Naive thymus-derived CD8-positive, alpha-beta T cell (primary cell): ENCODE results near the gene KY. TPM values are rescaled to one million over a fixed set of nuclear protein-coding genes. Genes with fewer than 3 reads are reported as not detected.
A peak's percentile ranks its signal among the peaks of the same experiment; 100 is the strongest.

ENCODE experiments used
- ATAC-seq, 2 donors: fragments of 150-1000 bp; cut with Tn5 transposase in 1 of 2; sonication (Bioruptor Pico), chemical (Tn5 transposase) in 1 of 2; 1 replicate in 1 of 2; 2 replicates in 1 of 2; pipeline ENCODE4 v1.10.0; 2021; ENCODE audit warnings: mild to moderate bottlenecking in 2 of 2, moderate library complexity in 2 of 2
- POLR2A ChIA-PET: fragments of 350-600 bp; sonication (Branson Sonifier 250); formaldehyde crosslinking; loops from one replicate; lab custom pipeline; 2021; ENCODE audit warnings: antibody characterized with exemption; lab: Charles Lee
- DNase-seq, 10 donors: peaks; one replicate each; pipeline versions ENCODE4 v3.0.0 to v3.0.0-alpha.2; 2020 to 2022
- H3K27ac Mint-ChIP-seq, 10 donors: one replicate each; pipeline ENCODE4 v1.8.0; 2020 to 2022; ENCODE audit warnings: mild to moderate bottlenecking in 10 of 10, mixed read lengths in 10 of 10, moderate library complexity in 4 of 10, inconsistent platforms in 1 of 10
- H3K27me3 Mint-ChIP-seq, 5 donors: one replicate each; pipeline ENCODE4 v1.8.0; 2021 to 2022; ENCODE audit warnings: mixed read lengths in 5 of 5
- H3K36me3 Mint-ChIP-seq, 3 donors: one replicate each; pipeline ENCODE4 v1.8.0; 2020 to 2022; ENCODE audit warnings: mixed read lengths in 3 of 3, mild to moderate bottlenecking in 2 of 3, inconsistent platforms in 1 of 3
- H3K4me1 Mint-ChIP-seq, 4 donors: one replicate each; pipeline ENCODE4 v1.8.0; 2021 to 2022; ENCODE audit warnings: mixed read lengths in 4 of 4
- H3K4me3 Mint-ChIP-seq, 10 donors: one replicate each; pipeline ENCODE4 v1.8.0; 2020 to 2022; ENCODE audit warnings: mild to moderate bottlenecking in 10 of 10, mixed read lengths in 10 of 10, moderate library complexity in 6 of 10, inconsistent platforms in 1 of 10
- H3K9me3 Mint-ChIP-seq, 9 donors: one replicate each; pipeline ENCODE4 v1.8.0; 2020 to 2022; ENCODE audit warnings: mixed read lengths in 9 of 9, mild to moderate bottlenecking in 3 of 9, inconsistent platforms in 1 of 9, moderate library complexity in 1 of 9
- polyA plus RNA-seq, 3 donors: library from polyadenylated mRNA; unstranded; fragments of 300-500 nt; fragmentation: Illumina TruSeq; gene quantifications; one replicate each; pipeline ENCODE4 v1.2.3, GENCODE V29; 2021
- total RNA-seq, 8 experiments: library from RNA in 2 of 8; stranded (reverse) in 2 of 8; gene quantifications; one replicate each; pipeline ENCODE4 v1.2.3 and lab custom pipeline; 2021 to 2026

Gene KY
- total and polyA plus RNA-seq, 5 experiments from 2014 or later: not detected

GRCh38 chr3:134638385-134639030 is 12.3 kb downstream of the KY start:
- H3K4me1 Mint-ChIP-seq: peaks cover 0 to 2% (median 0%) of the 10 kb centered on the region in 4 donors
- DNase-seq (no peak), ATAC-seq (no peak)
- POLR2A ChIA-PET: no interaction called here
- no peak overlapping the region for H3K4me3 Mint-ChIP-seq
- no peaks in the 10 kb centered on the region for H3K36me3 Mint-ChIP-seq
- peak overlapping the region in 1 of 10 donors; percentile 31 for H3K27ac Mint-ChIP-seq
- peaks cover 0 to 4% (median 0%) of the 10 kb centered on the region in 5 donors for H3K27me3 Mint-ChIP-seq
- peaks cover 0 to 4% (median 0%) of the 10 kb centered on the region in 9 donors for H3K9me3 Mint-ChIP-seq

- peaks cover 0 to 2% (median 0%) of the 10 kb centered on the region in 4 donors for H3K4me1 Mint-ChIP-seq
- peaks cover 2 to 13% (median 9%) of the 10 kb centered on the region in 9 donors for H3K9me3 Mint-ChIP-seq
- H3K36me3 Mint-ChIP-seq: peaks cover 0 to 6% (median 1%) of the 10 kb centered on the region in 3 donors
- H3K4me3 Mint-ChIP-seq: no peak overlapping the region
- H3K27me3 Mint-ChIP-seq: peaks cover 0 to 9% (median 4%) of the 10 kb centered on the region in 5 donors
- H3K27ac Mint-ChIP-seq: no peak overlapping the region
- no peak for DNase-seq
- POLR2A ChIA-PET: no interaction called here
- no peak for ATAC-seq
Measured at GRCh38 chr3:134636406-134636805, 14.4 kb downstream of the KY start.

GRCh38 chr3:134630506-134630905 is 20.3 kb downstream of the KY start:
- peaks cover 0 to 23% (median 9%) of the 10 kb centered on the region in 3 donors for H3K36me3 Mint-ChIP-seq
- POLR2A ChIA-PET: no interaction called here
- H3K9me3 Mint-ChIP-seq: peaks cover 18 to 31% (median 23%) of the 10 kb centered on the region in 9 donors
- ATAC-seq: no peak
- H3K27me3 Mint-ChIP-seq: peaks cover 2 to 11% (median 4%) of the 10 kb centered on the region in 5 donors
- no peak overlapping the region for H3K27ac Mint-ChIP-seq
- no peak overlapping the region for H3K4me3 Mint-ChIP-seq
- H3K4me1 Mint-ChIP-seq: peaks cover 0 to 2% (median 0%) of the 10 kb centered on the region in 4 donors
- no peak for DNase-seq

GRCh38 chr3:134628884-134629283 is 21.9 kb downstream of the KY start:
- H3K27ac Mint-ChIP-seq: no peak overlapping the region
- H3K27me3 Mint-ChIP-seq: peaks cover 2 to 11% (median 4%) of the 10 kb centered on the region in 5 donors
- peaks cover 0 to 2% (median 0%) of the 10 kb centered on the region in 4 donors for H3K4me1 Mint-ChIP-seq
- POLR2A ChIA-PET: no interaction called here
- ATAC-seq (no peak), DNase-seq (no peak)
- H3K9me3 Mint-ChIP-seq: peaks cover 18 to 31% (median 23%) of the 10 kb centered on the region in 9 donors
- no peak overlapping the region for H3K4me3 Mint-ChIP-seq
- peaks cover 0 to 23% (median 9%) of the 10 kb centered on the region in 3 donors for H3K36me3 Mint-ChIP-seq

- POLR2A ChIA-PET: no interaction called here
- Mint-ChIP-seq H3K4me1 (peaks cover 0 to 2% (median 0%) of the 10 kb centered on the region in 4 donors), H3K36me3 (peaks cover 0 to 23% (median 9%) of the 10 kb centered on the region in 3 donors), H3K4me3 (no peak overlapping the region), H3K9me3 (peaks cover 14 to 31% (median 23%) of the 10 kb centered on the region in 9 donors), H3K27me3 (peaks cover 2 to 11% (median 4%) of the 10 kb centered on the region in 5 donors), H3K27ac (no peak overlapping the region)
- ATAC-seq (no peak), DNase-seq (no peak)
Measured at GRCh38 chr3:134627831-134628230, 23.0 kb downstream of the KY start.

- H3K4me1 Mint-ChIP-seq: peaks cover 0 to 2% (median 0%) of the 10 kb centered on the region in 4 donors
- H3K4me3 Mint-ChIP-seq: no peak overlapping the region
- H3K36me3 Mint-ChIP-seq: peaks cover 0 to 15% (median 7%) of the 10 kb centered on the region in 3 donors
- H3K9me3 Mint-ChIP-seq: peaks cover 7 to 19% (median 12%) of the 10 kb centered on the region in 9 donors
- ATAC-seq (no peak), DNase-seq (no peak)
- peaks cover 0 to 11% (median 0%) of the 10 kb centered on the region in 5 donors for H3K27me3 Mint-ChIP-seq
- no peak overlapping the region for H3K27ac Mint-ChIP-seq
- POLR2A ChIA-PET: no interaction called here
Measured at GRCh38 chr3:134625885-134626741, 24.7 kb downstream of the KY start.

- POLR2A ChIA-PET: no interaction called here
- Mint-ChIP-seq H3K27ac (no peak overlapping the region), H3K27me3 (peaks cover 0 to 7% (median 0%) of the 10 kb centered on the region in 5 donors), H3K9me3 (peaks cover 2 to 13% (median 5%) of the 10 kb centered on the region in 9 donors), H3K4me3 (no peak overlapping the region), H3K4me1 (peaks cover 0 to 2% (median 0%) of the 10 kb centered on the region in 4 donors), H3K36me3 (peaks cover 0 to 9% (median under 1%) of the 10 kb centered on the region in 3 donors)
- DNase-seq (no peak), ATAC-seq (no peak)
Measured at GRCh38 chr3:134625462-134625861, 25.4 kb downstream of the KY start.

- Mint-ChIP-seq H3K9me3 (peaks cover 0 to 7% (median 3%) of the 10 kb centered on the region in 9 donors), H3K36me3 (peaks cover 0 to 5% (median 0%) of the 10 kb centered on the region in 3 donors), H3K4me1 (peaks cover 0 to 2% (median 0%) of the 10 kb centered on the region in 4 donors), H3K27me3 (peaks cover 0 to 5% (median 0%) of the 10 kb centered on the region in 5 donors), H3K4me3 (no peak overlapping the region), H3K27ac (no peak overlapping the region)
- DNase-seq: no peak
- no peak for ATAC-seq
- POLR2A ChIA-PET: no interaction called here
Measured at GRCh38 chr3:134624537-134625287, 26.1 kb downstream of the KY start.

GRCh38 chr3:134623615-134624245 is 27.1 kb downstream of the KY start:
- H3K27me3 Mint-ChIP-seq: peaks cover 0 to 5% (median 0%) of the 10 kb centered on the region in 5 donors
- ATAC-seq (no peak), DNase-seq (no peak)
- H3K9me3 Mint-ChIP-seq: peaks cover 0 to 2% (median 0%) of the 10 kb centered on the region in 9 donors
- H3K4me1 Mint-ChIP-seq: peaks cover 0 to 2% (median 0%) of the 10 kb centered on the region in 4 donors
- H3K27ac Mint-ChIP-seq: no peak overlapping the region
- H3K4me3 Mint-ChIP-seq: no peak overlapping the region
- POLR2A ChIA-PET: no interaction called here
- no peaks in the 10 kb centered on the region for H3K36me3 Mint-ChIP-seq

- POLR2A ChIA-PET: no interaction called here
- Mint-ChIP-seq H3K36me3 (no peaks in the 10 kb centered on the region), H3K4me1 (peaks cover 0 to under 1% (median 0%) of the 10 kb centered on the region in 4 donors), H3K4me3 (no peak overlapping the region), H3K27me3 (peaks cover 0 to 3% (median 0%) of the 10 kb centered on the region in 5 donors), H3K27ac (peak overlapping the region in 1 of 10 donors; percentile 71), H3K9me3 (no peaks in the 10 kb centered on the region)
- no peak for ATAC-seq
- no peak for DNase-seq
Measured at GRCh38 chr3:134622806-134623365, 27.9 kb downstream of the KY start.

GRCh38 chr3:134621854-134622253 is 29.0 kb downstream of the KY start:
- H3K27ac Mint-ChIP-seq: no peak overlapping the region
- H3K4me3 Mint-ChIP-seq: no peak overlapping the region
- DNase-seq: no peak
- POLR2A ChIA-PET: no interaction called here
- H3K36me3 Mint-ChIP-seq: no peaks in the 10 kb centered on the region
- H3K4me1 Mint-ChIP-seq: peaks cover 0 to 2% (median 0%) of the 10 kb centered on the region in 4 donors
- no peak for ATAC-seq
- H3K9me3 Mint-ChIP-seq: no peaks in the 10 kb centered on the region
- H3K27me3 Mint-ChIP-seq: no peaks in the 10 kb centered on the region
